Activated effector memory CD4-positive, alpha-beta T cell treated with anti-CD3 and anti-CD28 coated beads, Interleukin-2, amount 50 U/mL, for 16 hours (primary cell): ENCODE data around the gene NCKAP5.

ENCODE experiments used
- DNase-seq: peaks from one replicate; pipeline ENCODE4 v3.0.0-alpha.2; 2020

Gene NCKAP5

DNA sequence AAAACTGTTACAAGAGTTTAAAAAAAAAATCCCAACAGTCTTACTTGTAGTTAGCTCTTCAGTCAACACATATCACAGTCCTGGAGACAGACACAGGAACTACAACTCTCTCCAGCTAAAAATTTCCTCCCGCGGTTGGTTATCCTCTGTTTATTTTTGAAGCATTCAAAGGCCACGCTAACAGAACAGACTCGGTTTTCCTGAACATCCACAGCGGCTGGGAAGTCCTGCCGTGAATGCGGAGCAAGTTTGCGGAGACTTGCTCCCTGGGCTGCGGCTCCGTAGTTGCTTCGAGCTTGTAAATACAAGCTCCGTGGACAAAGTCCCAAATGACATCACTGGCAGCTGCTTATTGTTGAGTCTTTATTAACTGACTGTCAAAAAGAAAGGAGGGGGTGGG, at the start of gene NCKAP5:
Gene NCKAP5 (minus strand): TSS at position 292 of the 400 bp plus-strand sequence. CDS start 50,937 bp downstream, outside the sequence.
- no peak for DNase-seq

DNA sequence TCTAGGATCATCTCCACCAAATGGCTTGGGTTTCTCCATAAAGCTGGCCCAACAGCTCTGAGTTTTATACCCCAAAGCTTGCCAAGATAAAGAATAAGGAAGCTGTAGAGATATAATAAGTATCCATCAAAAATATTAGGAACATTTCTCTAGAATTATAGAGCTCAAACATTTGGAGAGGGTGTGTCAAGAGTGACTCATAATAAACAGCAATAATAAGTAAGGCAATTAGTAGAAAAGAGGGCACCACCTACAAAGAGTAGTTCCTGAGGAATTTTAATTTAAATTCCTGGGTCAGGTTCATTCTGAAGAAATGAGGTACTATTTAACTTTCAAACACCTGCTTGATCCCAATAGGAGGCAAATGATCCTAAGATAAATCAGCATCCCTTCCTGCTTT, 41.4 kb upstream of the NCKAP5 start:
- no peak for DNase-seq

DNA sequence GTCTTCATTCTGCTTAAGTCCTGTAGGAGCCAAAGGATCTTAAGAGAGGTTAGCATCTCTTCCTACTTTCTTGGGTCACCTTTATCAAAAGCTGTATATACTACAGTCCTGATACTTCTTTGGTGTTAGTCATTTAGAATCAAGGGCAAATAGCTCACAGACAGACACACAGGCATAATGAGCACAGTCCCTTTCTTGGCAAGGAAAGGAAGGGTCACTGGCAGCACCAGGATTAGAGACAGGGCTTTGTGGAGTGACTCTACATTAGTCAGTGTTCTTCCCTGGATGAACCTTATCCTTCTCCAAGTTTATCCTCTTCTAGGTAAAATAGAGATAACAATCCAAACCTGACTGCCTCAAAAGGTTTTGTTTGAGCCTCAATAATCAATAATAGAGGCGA, 40.0 kb upstream of the NCKAP5 start:
- DNase-seq = no peak

DNA sequence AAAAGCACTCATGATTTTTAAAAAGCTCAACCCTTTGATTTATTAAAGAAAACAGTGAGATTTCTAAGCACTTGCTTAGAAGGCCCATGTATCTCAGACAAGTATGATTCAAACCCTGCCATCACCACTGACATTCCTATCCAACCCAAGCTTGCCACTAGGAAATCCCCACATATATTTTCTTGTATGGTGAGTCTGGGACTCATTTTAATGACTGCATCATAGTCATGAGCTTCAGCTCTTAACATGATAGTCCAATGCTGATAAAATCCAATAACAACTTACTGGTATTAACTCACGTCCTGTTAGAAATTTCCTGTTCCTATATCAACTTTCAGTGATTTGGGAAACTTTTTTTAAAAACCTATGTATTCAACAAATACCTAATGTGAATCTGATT, 39.4 kb upstream of the NCKAP5 start:
- no peak for DNase-seq

DNA sequence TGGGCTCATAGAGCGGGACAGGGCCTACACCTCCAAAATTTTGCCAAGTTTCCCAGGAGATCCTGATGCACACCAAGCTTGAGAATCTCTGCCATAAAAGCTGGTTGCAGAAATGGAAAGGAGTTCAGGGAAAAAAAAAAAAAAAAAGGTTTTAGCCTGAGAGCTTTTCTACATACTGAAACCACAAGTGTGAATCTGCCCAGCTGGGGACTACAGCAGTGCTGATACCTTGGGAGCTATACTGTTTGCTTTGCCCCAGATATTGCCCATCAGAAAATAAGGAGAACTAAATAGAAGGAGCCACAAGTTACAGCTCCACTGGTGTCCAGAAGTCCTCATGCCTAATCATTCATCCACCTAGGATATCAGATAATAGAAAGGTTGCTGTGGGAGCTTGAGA, 38.4 kb upstream of the NCKAP5 start:
- DNase-seq = no peak

DNA sequence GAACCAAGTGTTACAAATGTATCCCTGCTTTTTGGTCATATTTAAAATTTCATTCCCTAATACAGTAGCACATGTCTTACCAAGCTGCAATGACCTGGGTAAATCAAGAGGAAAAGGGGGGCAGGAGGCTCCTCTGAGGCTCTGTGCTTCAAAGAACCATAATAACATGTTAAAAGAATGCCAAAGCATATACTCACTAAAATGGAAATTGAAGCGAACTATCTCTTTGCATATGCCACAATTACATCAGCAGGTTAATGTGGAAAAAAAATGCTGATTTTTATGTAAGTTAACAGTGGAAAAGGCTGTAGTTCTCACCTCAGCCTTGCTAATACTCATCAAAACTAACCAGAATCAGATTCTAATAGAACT, 37.5 kb upstream of the NCKAP5 start:
- DNase-seq = no peak

DNA sequence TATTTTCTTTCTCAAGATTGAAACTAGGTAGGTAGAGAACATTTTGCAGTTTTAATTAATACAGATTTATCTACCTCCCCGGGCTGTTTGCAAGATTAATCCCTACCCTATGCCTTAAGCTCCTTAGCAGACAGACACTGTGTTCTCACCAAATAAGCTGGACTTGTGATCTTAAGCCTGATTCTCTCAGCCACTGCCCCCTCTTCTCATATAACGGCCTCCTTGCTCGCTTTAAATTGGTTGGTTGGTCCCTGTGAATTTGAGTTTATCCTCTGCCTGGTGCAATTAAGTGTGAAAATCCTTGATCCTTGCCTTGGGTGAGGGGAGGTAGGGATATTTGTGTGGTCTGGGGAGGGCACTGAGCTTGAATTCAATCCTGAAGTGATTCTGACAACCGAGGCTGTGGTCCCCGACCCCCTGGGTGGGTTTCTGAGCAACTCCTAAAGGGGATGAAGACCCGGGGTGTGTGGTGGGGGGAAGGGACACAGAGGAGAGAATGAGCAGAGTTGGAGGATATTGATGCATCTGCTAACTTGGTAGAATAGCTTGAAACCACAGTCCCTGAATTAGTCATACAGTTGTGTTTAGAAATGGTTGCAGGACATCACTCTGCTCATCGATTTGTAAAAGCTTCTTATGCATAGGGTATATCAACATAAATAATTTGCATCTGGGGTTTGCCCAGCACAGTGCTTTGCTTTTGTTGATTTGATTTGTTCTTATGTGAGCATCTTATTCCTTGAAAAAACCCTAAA, 36.9 kb upstream of the NCKAP5 start:
- DNase-seq = no peak

DNA sequence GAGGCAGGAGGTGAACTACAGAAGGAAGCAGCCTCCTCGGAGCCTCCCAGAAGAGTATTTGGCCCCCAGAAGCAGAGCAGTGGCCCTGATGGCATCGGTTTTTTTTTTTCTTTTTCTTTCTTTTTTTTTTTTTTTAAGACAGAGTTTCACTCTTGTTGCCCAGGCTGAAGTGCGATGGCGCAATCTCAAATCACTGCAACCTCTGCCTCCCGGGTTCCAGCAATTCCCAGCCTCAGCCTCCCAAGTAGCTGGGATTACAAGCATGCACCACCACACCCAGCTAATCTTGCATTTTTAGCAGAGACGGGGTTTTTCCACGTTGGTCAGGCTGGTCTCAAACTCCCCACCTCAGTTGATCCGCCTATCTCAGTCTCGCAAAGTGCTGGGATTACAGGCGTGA, 34.8 kb upstream of the NCKAP5 start:
- no peak for DNase-seq

DNA sequence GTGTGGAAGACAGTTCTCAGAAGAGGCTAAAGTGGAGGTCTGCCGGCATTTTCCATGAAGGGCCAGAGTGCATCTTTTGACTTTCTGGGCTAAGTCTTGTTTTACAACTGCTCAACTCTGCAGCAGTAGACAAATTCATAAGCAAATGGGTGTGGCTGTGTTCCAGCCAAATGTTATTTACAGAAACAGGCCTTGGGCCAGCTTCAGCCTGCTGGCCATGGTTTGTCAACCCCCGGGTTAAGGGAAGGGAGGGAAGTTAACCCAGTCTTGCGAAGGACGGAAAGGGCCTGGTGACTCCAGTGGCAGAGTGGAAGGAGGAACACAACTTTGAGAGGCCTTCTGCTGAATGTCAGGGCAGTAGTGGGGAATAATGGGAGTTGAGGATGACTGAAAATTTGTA, 34.3 kb upstream of the NCKAP5 start:
- DNase-seq = no peak

DNA sequence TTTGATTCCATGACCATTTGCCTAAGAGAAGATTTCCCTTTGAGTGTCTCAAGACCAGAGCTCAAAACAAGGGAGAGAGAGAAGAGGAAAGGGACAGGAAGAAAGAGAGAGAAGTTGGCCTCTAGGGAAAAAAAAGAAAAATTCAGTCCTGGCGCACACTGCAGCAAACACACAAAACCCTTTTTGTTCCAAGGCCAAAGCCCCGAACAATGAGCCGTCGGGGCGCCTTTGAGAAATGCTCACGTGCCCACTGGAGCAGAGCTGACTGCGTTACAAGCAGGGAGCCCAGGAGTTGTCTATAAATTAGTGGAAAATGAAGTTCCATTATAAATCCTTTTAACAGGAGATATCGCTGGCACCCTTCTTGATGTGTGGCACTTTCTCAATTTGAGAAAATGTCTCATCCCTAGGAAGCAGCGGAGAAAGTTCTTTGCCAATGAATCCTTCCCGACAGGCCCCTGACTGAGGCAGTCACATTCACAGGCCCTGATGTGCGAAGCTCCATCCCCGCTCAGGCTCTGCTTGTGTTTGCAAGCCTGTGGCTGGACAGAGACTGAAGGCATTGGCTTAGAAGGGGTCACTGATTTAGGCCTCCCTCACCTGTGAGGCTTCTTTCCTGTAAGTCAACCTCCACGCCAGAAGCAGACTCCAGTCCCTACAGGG, 32.1 kb upstream of the NCKAP5 start:
- no peak for DNase-seq

DNA sequence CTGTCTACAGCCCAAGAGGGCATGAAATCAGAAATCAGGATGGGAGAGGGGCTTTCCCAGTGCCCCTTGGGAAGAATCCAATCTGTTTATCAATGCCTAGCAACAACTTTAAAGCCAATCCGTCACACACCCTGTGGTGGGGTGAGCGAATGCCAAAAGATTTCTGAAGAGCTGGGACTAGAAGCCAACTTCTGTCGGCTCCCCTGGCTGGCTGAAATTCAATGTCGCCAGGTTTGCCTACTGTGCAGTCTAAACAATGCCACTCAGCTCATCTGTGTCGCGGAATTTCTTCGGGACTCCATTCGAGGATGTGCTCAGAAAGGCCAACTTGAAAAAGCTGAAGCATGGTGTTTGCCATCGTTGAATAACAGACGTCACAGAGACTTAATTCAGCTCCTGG, 31.5 kb upstream of the NCKAP5 start:
- no peak for DNase-seq

DNA sequence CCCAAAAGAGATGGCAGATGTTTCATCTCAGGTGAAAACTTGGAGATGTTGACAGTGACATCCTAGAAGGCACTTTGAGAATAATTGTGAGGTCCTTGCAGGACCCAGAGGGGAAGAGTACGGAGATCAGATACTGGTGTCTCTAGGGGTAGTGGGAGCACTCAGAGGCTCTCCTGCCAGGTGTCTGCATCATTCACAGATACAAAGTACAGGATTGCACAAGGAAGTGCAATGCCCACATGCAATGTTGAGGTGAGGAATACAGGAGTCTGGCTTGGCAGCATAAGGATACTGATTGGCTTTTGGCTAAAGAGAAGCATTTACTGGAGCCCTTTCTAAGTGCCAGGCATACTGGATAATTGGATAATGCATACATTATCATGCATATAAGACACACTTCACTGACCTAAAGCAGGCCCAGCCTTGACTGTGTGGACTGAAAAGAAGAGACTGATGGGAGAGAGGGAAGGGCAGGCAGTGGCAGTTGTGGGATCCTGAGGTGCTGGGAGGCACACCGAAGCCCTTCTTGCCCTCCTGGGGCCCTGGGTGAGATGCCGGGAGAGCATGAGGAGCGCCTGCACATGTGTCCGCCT, 31.0 kb upstream of the NCKAP5 start:
- no peak for DNase-seq

DNA sequence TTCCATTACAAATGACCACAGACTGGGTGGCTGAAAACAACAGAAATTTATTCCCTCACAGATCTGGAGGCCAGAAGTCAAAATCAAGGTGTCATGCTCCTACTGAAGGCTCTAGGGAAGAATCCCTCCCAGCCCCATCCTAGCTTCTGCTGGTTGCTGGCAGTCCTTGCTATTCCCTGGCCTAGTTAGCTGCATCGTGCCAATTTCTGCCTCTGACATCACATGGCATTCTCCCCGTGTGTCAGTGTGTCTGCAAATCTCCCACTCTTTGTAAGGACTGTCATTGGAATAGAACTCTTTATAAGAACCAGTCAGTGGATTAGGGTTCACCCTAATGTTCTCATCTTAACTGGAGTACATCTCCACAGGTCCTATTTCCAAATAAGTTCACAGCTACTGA, 30.5 kb upstream of the NCKAP5 start:
- DNase-seq = no peak

DNA sequence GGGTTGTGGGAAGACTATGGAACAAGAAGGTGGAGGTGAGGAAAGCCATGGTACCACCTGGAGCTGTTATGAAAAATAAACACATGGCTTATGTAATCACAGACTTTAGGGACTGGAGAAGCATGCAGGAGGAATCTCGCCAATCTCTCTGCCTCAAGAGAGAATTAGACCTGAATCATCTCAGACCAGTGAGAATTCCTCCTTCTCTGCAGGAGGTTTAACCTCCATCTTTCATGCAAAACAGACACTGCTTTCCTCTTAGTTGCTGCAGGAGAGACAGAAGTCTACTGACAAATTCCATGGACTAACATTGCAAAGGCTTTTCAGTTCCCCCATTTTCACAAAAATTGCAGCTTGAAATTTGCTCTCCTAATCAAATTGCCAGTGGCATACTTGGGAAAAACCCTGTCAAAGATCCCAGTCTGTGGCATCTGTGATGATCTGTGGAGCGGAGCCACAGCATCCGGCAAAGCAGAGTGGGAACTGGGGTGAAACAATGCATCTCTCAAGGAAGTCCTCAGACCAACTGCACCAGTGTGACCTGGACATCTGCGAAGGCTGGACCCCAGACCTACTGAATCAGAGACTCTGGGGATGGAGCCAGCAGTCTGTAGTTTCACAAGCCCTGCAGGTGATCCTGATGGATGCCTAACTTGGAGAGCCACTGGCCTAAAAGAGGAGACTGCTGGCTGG, 28.6 kb upstream of the NCKAP5 start:
- DNase-seq = no peak

DNA sequence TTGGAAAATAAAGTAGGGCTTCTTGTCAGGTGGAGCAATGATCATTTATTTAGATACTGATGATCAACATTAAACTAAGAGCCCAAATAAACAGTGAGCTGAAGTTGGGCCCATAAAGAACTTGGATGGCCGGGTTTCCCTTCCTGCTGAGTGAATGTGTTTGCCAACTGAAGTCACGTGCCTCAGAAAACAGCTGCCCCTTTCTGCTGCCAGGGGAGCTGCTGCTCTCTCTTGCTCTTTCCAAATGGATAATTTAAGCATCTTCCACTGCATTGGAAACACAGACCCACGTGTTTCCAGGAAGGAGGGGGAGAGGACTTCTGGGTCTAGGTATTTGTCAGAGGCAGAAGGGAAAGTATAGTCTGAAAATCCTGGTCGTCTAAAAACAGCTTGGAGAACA, 22.9 kb upstream of the NCKAP5 start:
- DNase-seq = no peak

DNA sequence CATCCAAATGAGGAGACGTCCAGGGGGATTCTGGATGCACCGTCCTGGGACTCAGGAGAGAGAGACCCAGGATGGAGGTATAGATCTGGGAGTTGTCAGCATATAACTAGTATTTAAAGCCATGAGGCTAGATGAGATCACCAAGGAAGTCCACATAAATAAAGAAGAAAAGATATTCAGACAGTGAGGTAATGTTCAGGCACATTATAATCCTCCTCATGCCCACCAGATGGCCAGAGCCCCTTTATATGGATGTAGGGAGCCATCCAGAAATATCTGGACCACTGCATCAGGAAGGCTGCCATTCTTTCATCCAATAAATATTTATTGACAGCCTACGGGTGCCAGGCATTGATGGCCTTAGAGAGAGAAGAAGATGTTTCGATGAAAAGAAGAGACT, 21.2 kb upstream of the NCKAP5 start:
- DNase-seq = no peak

DNA sequence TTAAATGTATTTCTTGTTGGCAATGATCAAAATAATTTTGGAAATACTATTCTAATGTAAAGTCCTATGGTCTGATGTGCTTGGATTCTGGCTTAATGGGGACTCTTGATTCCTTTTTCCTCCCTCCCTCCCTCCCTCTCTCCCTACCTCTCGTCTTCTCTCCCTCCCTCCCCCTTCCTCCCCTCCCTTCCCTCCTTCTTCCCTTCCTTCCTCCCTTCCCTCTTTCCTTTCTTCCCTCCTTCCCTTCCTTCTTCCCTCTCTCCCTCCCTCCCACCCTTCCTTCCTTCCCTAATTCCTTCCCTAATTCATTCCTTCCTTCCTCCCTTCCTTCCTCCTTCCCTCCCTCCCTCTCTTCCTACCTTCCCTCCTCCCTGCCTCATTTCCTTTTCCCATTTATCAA, 19.9 kb upstream of the NCKAP5 start:
- no peak for DNase-seq

DNA sequence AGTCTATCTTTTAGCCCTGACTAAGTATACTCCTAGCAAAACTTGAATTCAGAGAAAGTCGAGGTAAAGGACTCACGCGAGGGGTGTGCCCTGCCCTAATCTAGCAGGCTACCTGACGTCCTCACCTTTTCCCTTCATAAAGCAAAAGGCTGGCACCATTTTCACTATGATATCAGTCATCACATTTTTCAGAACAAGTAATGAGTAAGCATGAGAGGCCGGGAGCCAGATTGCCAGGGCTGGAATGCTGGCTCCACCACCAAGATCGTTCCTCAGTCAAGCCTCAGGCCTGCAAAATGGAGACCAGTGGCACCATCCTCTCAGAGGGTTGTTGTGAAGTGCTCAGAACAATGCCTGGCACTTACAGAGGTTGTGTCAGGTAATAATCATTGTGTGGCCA, 18.7 kb upstream of the NCKAP5 start:
- no peak for DNase-seq

DNA sequence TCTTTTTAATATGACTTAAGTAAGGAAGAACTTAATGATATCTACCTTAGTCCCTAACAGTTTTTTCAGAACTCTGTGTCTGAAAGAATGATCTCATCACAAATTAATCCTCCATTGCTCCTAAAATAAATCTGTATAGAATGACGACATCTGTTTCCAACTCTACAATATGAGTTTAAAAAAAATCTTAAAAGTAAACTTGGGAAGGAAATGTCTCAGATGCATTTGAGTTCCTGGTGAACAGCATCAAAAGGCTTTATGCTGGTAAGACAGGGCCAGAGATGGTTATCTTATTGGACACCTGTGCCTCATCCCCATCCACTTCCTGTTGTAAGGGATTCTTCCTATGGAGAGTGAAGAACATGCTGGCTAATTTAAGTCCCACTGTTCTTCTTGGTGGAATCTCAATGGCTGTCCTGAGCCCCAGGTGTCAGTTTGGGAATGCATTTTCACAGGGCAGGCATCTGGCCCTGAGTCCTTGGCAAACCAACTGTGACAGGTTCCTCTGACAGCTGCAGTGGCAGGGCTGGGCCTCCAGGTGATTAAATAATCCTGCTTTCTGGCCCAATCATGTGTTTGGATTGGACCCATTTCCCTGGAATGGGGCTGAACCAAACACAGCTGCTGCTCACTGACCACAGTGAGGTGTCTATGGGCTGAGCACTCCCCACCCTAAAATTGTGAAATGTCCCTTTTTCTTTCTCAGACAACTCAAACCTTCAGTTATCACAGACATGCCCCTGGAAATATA, 12.9 kb upstream of the NCKAP5 start:
- no peak for DNase-seq

DNA sequence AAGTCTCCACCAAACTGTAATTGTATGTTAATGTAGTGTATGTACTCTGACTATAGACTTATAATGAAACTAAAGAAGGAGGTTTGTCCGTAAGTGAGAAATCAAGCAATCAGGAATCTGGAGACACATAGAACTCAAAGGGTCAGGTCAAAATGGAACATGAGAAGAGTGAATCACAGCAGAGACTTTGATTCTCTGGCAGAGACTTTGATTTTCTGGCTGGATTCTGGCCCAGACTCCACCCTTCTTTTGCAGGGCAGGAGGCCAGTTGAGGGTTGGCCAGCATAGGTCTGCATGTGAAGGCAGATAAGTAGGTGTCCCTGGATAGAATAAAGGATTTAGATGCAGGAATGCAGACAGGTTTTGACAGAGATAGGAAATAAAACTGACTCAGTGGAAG, 11.0 kb upstream of the NCKAP5 start:
- no peak for DNase-seq

DNA sequence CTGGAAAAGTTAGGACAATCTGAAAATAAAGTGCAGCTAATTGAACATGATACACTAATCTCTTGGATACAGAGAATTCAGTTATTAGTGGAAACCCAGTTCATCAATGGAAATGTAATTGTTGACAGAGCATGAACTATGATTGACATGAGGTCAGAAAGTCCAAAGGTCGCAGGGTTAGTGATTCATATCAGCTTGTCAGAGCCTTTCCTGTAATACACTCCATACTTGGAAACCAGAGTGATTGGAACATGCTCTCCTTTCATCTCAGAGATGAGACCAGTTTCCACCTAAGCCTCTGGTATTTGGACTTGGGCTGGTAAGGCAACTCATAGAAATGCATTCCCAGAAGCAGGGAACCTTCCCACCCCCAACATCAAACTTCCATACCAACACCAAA, 8.5 kb upstream of the NCKAP5 start:
- no peak for DNase-seq

DNA sequence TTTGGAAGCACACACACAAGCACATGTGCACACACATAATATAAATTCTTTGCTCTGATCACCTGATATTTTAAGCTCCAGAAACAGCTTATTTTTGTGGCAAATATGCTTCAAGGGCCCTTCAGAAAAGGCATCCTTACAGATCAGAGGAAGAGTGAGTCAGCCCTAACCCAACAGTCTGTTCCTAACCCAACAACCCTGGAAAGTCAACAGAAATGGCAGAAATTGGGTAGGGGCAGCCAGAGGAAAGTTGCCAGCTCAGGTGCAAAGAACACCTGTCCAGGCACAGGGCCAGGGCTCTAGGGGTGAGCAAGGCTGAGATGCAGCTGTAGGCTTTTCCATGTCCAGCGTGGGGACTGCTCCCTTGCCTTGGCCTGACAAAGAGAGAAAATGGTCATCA, 6.4 kb upstream of the NCKAP5 start:
- DNase-seq = no peak

DNA sequence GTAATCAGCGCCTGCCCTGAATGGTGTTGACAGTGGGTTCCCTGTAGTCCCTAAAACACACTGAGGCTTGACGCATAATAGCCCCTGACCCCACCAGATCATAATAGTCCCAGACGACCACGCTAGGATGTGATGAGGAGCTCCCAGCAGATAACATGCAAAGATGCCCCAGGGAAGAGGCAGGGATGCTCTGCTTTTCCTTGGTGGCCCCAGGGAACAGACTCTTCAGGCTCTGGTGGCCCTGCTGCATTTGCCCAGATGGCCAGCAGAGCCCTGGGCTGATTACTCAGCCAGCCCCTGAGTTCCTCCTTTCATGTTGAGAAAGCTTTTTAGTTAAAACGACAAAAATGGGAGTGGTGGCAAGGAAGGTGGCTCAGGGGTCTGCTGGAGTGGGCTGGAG, 5.9 kb upstream of the NCKAP5 start:
- no peak for DNase-seq
